Breast epithelium (tissue), 3 donors: ENCODE measurements around the gene CCT3.

Experiments used
- POLR2AphosphoS5 ChIP-seq, 3 donors: sonication (generic); formaldehyde crosslinking; IDR thresholded peaks; one replicate each; pipeline ENCODE4 v1.6.1; 2017; ENCODE audit warnings: antibody characterized with exemption in 3 of 3
- TF ChIP-seq, protein P1 (sequence below), 3 donors: fragments of 450-650 bp; IDR thresholded peaks; one replicate each; pipeline ENCODE4 v1.5.1; 2016 to 2017; ENCODE audit warnings: antibody characterized with exemption in 3 of 3, mild to moderate bottlenecking in 3 of 3, moderate library complexity in 3 of 3

GRCh38 chr1:156276532-156276931 is 61.6 kb downstream of the CCT3 start:
- no peak for TF ChIP-seq POLR2AphosphoS5 (IDR thresholded peaks at IDR 0.05)
- TF ChIP-seq, protein P1, sequence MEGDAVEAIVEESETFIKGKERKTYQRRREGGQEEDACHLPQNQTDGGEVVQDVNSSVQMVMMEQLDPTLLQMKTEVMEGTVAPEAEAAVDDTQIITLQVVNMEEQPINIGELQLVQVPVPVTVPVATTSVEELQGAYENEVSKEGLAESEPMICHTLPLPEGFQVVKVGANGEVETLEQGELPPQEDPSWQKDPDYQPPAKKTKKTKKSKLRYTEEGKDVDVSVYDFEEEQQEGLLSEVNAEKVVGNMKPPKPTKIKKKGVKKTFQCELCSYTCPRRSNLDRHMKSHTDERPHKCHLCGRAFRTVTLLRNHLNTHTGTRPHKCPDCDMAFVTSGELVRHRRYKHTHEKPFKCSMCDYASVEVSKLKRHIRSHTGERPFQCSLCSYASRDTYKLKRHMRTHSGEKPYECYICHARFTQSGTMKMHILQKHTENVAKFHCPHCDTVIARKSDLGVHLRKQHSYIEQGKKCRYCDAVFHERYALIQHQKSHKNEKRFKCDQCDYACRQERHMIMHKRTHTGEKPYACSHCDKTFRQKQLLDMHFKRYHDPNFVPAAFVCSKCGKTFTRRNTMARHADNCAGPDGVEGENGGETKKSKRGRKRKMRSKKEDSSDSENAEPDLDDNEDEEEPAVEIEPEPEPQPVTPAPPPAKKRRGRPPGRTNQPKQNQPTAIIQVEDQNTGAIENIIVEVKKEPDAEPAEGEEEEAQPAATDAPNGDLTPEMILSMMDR (IDR thresholded peaks at IDR 0.05), result no peak
